ENCODE data around the gene RNF41. TPM values are rescaled to one million over a fixed set of nuclear protein-coding genes. Genes with fewer than 3 reads are reported as not detected.

Gene RNF41
- polyA plus RNA-seq, 5 donors = 37.6 to 44.8 (median 38.4) TPM

- no peak for DNase-seq
Observed at GRCh38 chr12:56248711-56249110, 27.0 kb upstream of the RNF41 start.

DNA sequence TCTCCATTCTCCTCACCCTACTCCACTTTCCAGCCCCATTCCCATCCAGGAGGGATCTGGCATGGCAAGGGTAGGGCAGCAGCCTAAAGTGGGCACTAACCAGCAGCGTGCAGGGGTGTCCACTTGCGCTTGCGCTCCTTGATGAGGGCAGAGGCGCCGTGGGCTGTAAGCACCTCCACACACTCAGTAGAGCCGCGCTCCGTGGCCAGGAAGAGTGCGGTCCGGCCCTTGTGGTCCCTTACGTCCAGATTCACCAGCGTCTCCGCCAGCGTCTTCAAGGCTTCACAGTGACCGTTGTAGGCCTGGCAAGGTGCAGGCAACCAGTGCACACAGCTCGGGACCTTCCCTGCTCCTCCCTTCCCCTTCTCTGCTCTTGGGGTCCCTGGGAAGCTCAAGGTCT, 26.2 kb upstream of the RNF41 start:
- no peak for DNase-seq

- no peak for DNase-seq
Observed at GRCh38 chr12:56244494-56244893, 22.8 kb upstream of the RNF41 start.

- DNase-seq = peak; percentile 29 to 30
Observed at GRCh38 chr12:56243731-56244181, 22.0 kb upstream of the RNF41 start.

GRCh38 chr12:56242986-56243385, 21.3 kb upstream of the RNF41 start:
- DNase-seq = no peak

DNA sequence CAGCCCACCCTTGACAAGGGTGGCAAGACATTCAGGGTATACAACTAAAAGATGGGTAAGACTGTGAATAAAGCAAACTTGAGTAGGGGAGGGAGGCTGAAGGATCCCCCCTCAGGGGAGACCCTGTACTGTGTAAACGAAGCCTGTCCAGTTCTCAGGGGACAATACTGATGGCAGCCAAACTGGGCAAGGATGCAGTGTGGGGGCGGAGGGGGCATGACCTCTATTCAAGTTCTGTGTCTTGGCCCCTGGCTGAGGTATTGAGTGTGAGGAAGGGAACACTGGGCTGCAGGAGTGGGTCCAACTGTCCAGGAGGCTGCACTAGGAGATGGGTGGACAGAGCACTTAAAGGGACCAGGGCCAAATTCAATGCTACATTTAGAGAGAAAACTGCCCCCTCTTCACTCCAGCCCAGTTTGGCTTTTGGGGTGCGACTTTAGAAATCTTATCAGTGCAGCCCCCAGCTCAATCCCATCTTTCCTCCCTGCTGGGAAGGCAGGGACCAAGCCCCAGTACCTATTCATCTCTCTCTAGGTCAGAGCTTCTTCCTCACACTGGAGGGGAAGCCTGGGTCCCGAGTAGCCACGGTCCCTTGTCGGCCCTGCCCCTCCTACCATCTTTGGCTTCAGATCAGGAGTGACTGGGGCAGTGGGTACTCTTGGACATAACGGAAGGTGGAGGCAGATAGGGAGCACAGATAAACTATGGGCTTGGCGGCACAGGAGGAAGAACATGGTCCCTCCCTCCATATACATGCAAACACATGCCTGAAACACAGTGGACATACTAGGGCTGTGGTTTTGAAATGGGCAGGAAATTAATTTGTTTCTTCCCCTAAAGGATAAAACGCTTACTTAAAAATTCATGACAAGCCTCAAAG, 19.9 kb upstream of the RNF41 start:
- no peak for DNase-seq

DNA sequence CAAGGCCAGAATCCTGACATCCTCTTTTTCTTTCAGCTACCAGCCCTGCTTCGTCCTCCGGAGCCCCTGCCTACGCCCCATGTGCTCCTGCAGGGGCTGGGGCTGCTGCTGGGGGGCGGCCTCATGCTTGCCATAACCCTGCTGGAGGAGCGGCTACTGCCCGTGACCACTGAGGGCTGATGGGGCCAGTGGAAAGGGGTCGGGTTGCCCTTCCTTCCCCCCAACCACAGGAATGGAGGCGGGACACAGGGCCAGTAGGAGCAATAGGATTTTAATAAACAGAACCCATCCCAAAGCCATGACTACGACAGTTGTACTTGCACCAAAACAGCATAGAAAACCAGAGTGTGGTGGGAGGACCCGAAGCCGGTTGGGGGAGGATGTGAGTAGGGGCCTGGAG, 15.8 kb upstream of the RNF41 start:
- no peak for DNase-seq

DNA sequence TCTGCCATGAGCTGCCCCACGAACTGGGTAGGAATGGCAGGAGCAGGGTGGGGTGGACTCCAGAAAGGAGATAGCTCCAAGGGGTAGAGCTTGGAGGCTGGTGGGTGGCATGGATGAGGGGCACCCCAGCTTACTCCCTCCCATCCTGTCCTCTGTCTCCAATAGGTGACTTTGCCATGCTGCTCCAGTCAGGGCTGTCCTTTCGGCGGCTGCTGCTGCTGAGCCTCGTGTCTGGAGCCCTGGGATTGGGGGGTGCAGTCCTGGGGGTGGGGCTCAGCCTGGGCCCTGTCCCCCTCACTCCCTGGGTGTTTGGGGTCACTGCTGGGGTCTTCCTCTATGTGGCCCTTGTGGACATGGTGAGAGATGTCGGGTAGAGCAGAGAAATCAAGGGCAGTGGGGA, 15.3 kb upstream of the RNF41 start:
- no peak for DNase-seq

DNA sequence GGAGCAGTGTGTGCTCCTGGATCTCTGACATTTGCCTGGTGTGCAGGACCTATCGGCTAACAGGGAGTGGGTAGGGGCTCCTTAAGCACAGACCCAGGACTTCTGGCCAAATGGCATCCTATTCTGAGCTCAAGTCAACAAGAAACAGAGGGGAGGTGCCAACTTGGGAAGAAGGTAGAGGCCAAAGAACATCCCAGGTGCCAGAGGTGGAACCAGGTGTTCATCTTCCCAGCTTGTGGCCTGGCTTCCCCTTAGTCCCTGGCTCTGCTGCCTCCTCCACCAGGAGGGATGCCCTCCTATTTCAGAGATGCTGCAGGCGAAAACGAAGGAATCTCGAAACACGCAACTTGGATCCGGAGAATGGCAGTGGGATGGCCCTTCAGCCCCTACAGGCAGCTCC, 14.4 kb upstream of the RNF41 start:
- DNase-seq = no peak

- no peak for DNase-seq
Observed at GRCh38 chr12:56234746-56235436, 13.2 kb upstream of the RNF41 start.

GRCh38 chr12:56231184-56231582, 9.5 kb upstream of the RNF41 start:
- DNase-seq = no peak

GRCh38 chr12:56230432-56231183, 8.9 kb upstream of the RNF41 start:
- no peak for DNase-seq

- no peak for DNase-seq
Observed at GRCh38 chr12:56229916-56230431, 8.3 kb upstream of the RNF41 start, which contains the start of gene SLC39A5. Gene SLC39A5 (plus strand): TSS chr12:56230051. CDS start chr12:56231275, 1,224 bp downstream.

GRCh38 chr12:56229082-56229481, 7.4 kb upstream of the RNF41 start:
- DNase-seq = no peak

DNA sequence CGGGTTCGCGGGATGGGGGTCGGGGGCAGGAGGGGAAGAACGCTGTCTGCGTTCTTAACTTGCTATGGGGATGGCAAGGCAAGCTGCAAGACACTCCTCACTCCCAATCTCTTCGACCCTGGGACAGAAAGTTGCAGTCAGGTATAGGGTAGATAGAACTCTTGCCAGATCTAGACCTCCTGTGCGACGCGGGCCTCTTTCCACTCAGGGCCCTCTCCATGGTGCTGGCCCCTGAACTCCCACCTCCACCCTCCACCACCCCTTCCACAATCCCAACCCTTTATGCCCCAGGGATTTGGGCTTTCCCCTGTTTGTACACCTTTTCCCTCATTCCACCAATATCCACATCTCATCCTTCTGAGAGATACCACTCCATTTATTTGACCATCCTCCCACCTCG, 3.2 kb upstream of the RNF41 start:
- DNase-seq = no peak

DNA sequence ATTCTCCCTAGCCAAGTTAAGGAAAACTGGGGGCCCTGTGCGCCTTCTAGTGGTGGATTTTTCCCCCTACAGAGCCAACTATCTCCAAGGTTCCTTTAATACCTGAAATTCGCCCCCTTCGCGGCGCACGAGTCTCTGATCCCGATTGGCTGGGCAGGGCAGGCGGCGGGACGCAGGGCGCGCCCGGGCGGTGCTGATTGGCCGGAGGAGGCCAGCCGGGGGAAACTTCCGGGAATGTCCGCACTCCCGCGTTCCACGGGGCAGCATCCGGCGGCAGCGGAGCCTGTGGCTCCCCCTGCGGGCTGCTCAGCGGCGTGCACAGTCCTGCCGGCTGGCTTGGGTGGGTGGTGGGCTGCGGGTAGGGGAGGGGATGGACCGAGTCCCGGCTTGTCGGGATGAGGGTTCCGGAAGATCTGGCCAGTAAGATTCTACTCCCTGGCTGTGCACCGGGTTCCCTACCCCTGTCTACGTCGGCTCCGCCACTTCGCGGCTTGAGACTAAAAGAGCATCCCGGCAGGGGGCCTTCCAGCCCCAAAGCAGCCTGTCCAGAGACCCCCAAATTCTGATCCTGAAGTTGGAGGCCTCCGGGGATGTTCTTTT, 2.5 kb upstream of the RNF41 start, which contains the start of gene NABP2:
Gene NABP2, plus strand, starts transcription at position 241 of the 600 bp plus-strand sequence. CDS start 515 bp downstream, outside the sequence.
- DNase-seq = peak; percentile 96 to 97

DNA sequence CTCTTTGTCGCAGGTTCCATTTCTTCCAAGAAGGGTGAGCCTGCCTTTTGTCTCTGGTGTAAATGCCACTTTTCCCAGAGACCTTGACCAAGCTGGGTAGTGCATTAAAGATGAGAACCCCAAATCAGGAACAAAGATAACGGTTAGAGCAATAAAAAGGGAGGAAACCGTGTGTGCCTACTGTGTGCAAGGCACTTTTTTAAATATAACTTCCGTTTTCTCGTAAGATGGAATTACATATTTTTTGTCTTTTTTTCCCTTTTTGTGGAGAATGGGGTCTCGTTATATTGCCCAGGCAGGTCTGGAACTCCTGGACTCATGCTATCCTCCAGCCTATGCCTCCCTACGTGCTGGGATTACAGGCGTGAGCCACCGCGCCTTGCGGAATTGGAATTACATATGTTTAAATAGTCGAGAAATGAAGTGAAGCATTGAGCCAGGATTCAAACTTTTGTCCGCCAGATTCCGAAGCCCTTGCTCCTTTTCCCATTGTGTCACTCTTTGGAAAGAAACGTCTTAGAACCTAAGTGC, 1.9 kb upstream of the RNF41 start:
- DNase-seq = no peak

DNA sequence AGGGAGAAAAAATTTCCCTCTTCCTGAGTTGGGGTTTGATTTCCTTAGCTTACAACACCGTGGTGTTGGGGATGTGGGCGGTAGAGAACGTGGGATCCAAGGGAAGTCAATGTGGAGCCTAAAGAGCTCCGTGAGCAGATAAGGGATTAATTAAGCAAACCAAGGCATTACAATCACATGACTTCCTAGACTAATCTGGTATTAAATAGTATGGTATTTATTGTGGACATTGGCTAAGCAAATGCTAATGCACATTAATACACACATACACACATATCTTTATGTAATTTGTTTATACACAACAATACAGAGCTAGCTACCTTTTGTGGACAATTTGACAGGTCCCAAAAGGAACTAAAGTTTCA, 791 bp upstream of the RNF41 start:
- DNase-seq = peak; percentile 20 to 21

DNA sequence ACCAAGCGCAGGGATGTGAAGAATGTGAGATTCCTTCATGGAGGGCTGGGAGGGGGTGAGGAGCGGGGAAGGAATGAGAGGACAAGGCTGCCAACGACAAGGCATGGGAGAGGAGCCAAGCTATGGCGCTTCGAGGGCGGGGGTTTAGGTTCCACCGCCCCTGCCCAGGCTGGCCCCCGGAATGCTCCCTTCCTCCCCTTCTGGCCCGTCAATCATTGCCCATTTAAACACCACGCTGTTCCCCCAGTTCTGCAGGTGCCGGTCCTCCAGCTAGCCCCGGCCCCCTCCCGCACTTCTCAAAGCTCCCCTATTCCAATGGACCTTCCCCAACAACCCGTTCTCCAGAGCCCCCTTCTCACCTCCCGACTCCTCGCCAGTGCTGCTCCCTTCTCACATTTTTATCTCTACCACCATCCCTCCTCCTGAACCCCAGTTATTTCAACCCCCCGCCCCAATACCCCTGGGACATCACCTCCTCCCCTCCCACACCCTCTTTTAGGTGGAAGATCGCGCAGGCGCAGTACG, 428 bp downstream of the RNF41 start:
- peak; percentile 80 to 82 for DNase-seq

- no peak for DNase-seq
Observed at GRCh38 chr12:56220611-56221231, 1.0 kb downstream of the RNF41 start.

All from right lung (tissue), 5 donors.